ENCODE measurements around the gene RFX5. TPM values are rescaled to one million over a fixed set of nuclear protein-coding genes. Genes with fewer than 3 reads are reported as not detected.

RFX5 gene
- total RNA-seq, 1 donor from 2014 or later, result 89.5 TPM

GRCh38 chr1:151312411-151312810 lies 34.6 kb downstream of the RFX5 start:
- no peaks in the 10 kb centered on the region for H3K27me3 Mint-ChIP-seq (ENCODE audit: low read depth)
- peaks cover 34% of the 10 kb centered on the region for H3K36me3 Mint-ChIP-seq
- no peak for TF ChIP-seq CTCF (IDR thresholded peaks at IDR 0.05; ENCODE audit: unreplicated experiment)
- DNase-seq (ENCODE audit: low spot score in 2 of 2, unreplicated experiment in 2 of 2), result no peak
- H3K4me1 Mint-ChIP-seq, result peaks cover 20% of the 10 kb centered on the region
- no peaks in the 10 kb centered on the region for H3K9me3 Mint-ChIP-seq
- H3K4me3 Mint-ChIP-seq, result no peak overlapping the region
- H3K27ac Mint-ChIP-seq, result peak overlapping the region; percentile 74

- Mint-ChIP-seq H3K4me3 (no peak overlapping the region), H3K27me3 (ENCODE audit: low read depth) (no peaks in the 10 kb centered on the region), H3K36me3 (peaks cover 37% of the 10 kb centered on the region), H3K4me1 (peaks cover 20% of the 10 kb centered on the region), H3K27ac (peak overlapping the region; percentile 74), H3K9me3 (no peaks in the 10 kb centered on the region)
- no peak for DNase-seq (ENCODE audit: low spot score in 2 of 2, unreplicated experiment in 2 of 2)
- no peak for TF ChIP-seq CTCF (IDR thresholded peaks at IDR 0.05; ENCODE audit: unreplicated experiment)
Measured at GRCh38 chr1:151311589-151312331, 35.3 kb downstream of the RFX5 start.

GRCh38 chr1:151311011-151311410 lies 36.0 kb downstream of the RFX5 start:
- peaks cover 20% of the 10 kb centered on the region for H3K4me1 Mint-ChIP-seq
- no peak overlapping the region for H3K4me3 Mint-ChIP-seq
- peaks cover 38% of the 10 kb centered on the region for H3K36me3 Mint-ChIP-seq
- H3K27me3 Mint-ChIP-seq (ENCODE audit: low read depth), result no peaks in the 10 kb centered on the region
- no peak for TF ChIP-seq CTCF (IDR thresholded peaks at IDR 0.05; ENCODE audit: unreplicated experiment)
- H3K27ac Mint-ChIP-seq, result peak overlapping the region; percentile 74
- no peaks in the 10 kb centered on the region for H3K9me3 Mint-ChIP-seq
- DNase-seq (ENCODE audit: low spot score in 2 of 2, unreplicated experiment in 2 of 2), result no peak

GRCh38 chr1:151309811-151310323 lies 37.2 kb downstream of the RFX5 start:
- Mint-ChIP-seq H3K27me3 (ENCODE audit: low read depth) (no peaks in the 10 kb centered on the region), H3K27ac (peak overlapping the region; percentile 94), H3K4me1 (peaks cover 20% of the 10 kb centered on the region), H3K36me3 (peaks cover 40% of the 10 kb centered on the region), H3K4me3 (no peak overlapping the region), H3K9me3 (no peaks in the 10 kb centered on the region)
- DNase-seq (ENCODE audit: low spot score in 2 of 2, unreplicated experiment in 2 of 2), result no peak
- TF ChIP-seq CTCF (IDR thresholded peaks at IDR 0.05; ENCODE audit: unreplicated experiment), result no peak

GRCh38 chr1:151294742-151295462 lies 52.1 kb downstream of the RFX5 start:
- H3K27me3 Mint-ChIP-seq (ENCODE audit: low read depth), result no peaks in the 10 kb centered on the region
- no peaks in the 10 kb centered on the region for H3K4me1 Mint-ChIP-seq
- no peaks in the 10 kb centered on the region for H3K9me3 Mint-ChIP-seq
- no peak overlapping the region for H3K4me3 Mint-ChIP-seq
- DNase-seq (ENCODE audit: low spot score in 2 of 2, unreplicated experiment in 2 of 2), result no peak
- TF ChIP-seq CTCF (IDR thresholded peaks at IDR 0.05; ENCODE audit: unreplicated experiment), result no peak
- H3K27ac Mint-ChIP-seq, result peak overlapping the region; percentile 12
- peaks cover 39% of the 10 kb centered on the region for H3K36me3 Mint-ChIP-seq

Data from mesothelial cell of epicardium (in vitro differentiated cells).